GM21515 (cell line): ENCODE measurements around the gene RAB8A.
"Not testable (repeated sequence)": the region's sequence is repeated elsewhere in the genome, so short reads cannot be mapped to it uniquely, and the experiment has no call there.

ENCODE experiments used
- ATAC-seq: cut with Tn5 transposase; IDR thresholded peaks from one replicate; pipeline ENCODE4 v1.9.1; 2021; ENCODE audit not compliant: unreplicated experiment

The RAB8A gene

GRCh38 chr19:16106121-16106520 is 5.6 kb upstream of the RAB8A start:
- ATAC-seq, result no peak

DNA sequence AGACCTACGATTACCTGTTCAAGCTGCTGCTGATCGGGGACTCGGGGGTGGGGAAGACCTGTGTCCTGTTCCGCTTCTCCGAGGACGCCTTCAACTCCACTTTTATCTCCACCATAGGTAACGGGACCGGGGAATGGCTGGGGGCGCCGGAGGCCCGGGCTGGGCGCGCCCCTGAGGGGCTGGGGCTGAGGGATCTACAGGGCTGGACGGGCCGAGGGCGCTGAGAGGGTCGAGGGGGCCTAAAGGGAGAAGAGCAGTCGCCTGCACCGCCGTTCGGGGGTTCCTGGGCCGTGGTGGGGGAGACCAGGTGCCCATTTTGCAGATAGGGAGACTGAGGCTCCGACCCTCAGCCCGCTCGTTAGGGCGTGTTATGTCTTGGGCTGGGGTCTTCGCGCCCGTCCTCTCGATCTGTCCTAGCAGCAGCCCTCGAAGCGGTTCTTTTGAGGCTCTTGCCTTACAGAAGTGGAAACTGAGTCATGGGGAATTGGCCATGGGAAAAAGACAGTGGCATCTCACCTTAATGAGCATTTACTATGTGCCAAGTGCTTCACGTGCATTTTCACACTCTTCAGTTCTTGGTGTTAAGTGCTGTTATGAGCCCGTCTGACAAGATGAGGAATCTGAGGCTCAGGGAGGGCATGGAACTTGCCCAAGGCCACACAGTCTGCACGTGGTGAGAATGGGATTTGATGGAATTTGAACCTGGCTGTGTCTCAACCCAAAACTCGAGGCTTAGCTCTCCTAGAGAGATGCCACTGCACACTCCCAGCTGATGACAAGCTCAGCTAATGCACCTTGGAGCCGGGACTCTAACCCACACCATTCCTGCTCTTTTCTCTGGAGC is 442 bp downstream of the RAB8A start:
- no peak for ATAC-seq

DNA sequence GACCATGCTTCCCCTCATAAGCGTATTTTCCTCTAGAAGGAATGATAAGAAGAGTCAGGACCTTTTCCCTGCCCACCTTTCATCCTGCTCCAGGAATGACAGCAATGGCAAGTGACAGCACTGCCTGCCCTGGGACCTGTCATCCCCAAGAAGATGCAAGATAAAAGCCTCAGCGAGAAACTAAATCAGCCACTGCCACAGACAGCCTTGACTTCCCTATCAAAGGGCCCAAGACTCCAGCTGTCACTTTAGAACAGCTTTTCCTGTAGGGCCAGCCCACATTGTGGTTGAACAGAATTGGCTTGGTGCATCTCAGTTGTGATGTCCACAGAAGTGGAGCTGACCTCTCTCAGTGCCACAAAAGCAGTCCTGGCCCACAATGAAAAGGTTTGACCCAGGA is 1.1 kb downstream of the RAB8A start:
- no peak for ATAC-seq

GRCh38 chr19:16113727-16114126 is 2.0 kb downstream of the RAB8A start:
- no peak for ATAC-seq

GRCh38 chr19:16115301-16116039 is 3.8 kb downstream of the RAB8A start:
- ATAC-seq, result no peak

- no peak for ATAC-seq
Measured at GRCh38 chr19:16116067-16116466, 4.4 kb downstream of the RAB8A start.

- no peak for ATAC-seq
Measured at GRCh38 chr19:16117594-16118033, 5.9 kb downstream of the RAB8A start.

GRCh38 chr19:16118489-16119033 is 6.9 kb downstream of the RAB8A start:
- ATAC-seq, result peak; percentile 61

DNA sequence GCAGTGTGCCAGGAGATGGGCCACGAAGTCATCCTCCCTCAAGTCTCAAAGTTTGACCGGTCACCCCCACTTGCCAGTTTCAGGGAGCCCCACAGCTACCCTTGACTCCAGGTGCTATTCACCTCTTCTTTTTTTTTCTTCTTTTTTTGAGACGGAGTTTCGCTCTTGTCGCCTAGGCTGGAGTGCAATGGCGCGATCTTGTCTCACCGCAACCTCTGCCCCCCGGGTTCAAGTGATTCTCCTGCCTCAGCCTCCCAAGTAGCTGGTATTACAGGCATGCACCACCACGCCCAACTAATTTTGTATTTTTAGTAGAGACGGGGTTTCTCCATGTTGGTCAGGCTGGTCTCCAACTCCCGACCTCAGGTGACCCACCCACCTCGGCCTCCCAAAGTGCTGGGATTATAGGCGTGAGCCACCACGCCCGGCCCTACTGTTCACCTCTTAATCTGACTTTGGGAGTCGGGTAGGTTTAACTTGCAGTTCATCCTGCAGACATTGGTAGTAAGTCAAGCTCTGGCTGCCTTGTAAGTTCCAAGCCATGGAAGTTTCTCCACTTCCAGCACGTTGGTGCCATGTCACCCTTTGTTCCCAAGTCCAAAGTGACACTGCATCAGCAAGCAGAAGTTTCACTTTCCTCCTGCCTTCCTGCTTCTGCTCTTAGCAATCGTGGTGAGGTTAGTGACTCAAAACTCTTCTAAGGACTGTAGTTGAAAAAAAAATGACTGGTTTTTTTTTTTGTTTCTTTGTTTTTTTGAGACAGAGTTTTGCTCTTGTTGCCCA is 7.6 kb downstream of the RAB8A start:
- not testable (repeated sequence) for ATAC-seq

DNA sequence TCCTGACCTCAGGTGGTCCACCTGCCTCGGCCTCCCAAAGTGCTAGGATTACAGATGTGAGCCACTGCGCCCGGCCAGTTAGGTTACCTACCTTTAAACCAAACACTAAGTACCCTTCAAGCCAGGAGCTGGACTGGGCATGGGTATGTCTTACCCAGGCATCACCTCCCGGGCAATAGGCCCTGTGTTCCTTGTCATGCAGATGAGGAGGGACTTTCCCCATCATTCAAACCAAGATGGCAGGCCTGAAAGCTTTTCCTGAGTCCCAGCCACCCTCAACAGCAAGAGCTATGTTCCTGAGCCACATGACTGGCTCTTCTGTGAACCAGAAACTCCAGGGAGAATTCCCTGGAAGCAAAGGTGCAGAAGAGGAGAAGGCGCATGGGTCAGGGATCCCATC is 9.5 kb downstream of the RAB8A start:
- ATAC-seq, result no peak

GRCh38 chr19:16121967-16122366 is 10.3 kb downstream of the RAB8A start:
- ATAC-seq, result no peak

GRCh38 chr19:16124953-16125352 is 13.3 kb downstream of the RAB8A start:
- ATAC-seq, result no peak

DNA sequence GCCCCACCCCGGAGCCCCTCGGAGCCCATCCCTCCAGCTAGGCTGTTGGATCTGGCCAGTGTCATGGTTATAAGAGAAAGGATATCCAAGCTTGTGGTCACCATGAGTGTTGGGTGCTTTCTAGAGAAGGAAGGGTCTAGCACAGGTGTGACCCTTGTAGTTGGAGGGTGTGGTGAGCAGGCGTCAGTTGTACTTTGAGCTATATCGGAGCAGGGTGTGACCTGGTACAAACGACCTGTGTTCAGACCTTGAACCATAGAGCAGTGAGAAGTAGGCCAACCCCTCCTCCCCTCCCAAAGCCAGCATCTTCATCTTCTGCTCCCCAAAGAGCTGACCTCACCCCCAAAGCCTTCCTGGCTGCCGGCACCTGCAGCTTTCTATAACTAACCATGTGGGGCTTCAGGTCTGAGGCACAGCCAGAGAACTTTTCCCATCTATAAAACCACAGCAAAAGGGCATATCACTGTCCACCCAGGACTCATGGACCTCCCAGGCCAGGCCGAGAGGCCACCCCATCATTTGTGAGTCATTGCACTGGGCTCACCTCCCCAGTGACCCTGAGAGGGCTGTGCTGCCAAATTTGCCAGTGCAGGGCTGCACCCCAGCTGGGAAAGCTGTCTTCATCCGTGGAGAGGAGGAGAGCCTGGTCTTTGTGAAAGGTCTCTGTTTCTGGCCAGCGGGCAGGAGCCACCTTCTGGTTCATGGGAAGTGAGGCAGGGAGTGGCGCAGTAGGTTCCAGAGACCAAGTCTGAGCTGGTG is 14.2 kb downstream of the RAB8A start:
- ATAC-seq, result no peak

DNA sequence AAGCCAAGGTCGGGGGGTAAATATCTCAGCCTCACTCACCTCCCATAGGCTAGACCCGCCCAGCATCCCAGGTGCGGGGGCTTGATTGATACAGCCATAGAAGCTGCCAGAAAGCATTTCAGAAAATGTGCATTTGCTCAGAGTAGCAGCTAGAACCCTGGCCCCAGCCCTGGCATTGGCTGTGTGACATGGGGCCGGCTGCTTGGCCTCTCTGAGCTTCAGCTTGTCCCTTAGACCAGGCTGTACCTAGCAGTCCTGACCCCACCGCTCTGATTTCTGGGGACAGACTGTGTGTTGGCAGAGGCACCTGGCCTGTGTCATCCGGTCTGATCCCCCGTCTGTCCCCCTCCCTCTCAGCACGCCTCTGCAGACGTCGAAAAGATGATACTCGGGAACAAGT is 15.4 kb downstream of the RAB8A start:
- ATAC-seq, result no peak

- no peak for ATAC-seq
Measured at GRCh38 chr19:16127776-16128371, 16.2 kb downstream of the RAB8A start.

DNA sequence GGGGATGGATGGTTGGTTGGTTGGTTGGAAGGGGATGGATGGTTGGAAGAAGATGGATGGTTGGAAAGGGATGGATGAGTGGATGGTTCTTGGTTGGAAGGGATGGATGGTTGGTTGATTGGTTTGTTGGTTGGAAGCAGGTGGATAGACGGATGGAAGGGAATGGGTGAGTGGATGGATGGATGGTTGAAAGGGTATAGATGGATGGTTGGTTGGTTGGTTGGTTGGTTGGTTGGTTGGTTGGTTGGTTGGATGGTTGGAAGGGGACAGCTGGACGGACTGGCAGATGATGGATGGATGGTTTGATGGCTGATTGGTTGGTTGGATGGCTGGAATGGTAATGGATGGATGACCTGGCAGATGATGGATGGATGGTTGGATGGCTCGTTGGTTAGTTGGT is 20.0 kb downstream of the RAB8A start:
- no peak for ATAC-seq

DNA sequence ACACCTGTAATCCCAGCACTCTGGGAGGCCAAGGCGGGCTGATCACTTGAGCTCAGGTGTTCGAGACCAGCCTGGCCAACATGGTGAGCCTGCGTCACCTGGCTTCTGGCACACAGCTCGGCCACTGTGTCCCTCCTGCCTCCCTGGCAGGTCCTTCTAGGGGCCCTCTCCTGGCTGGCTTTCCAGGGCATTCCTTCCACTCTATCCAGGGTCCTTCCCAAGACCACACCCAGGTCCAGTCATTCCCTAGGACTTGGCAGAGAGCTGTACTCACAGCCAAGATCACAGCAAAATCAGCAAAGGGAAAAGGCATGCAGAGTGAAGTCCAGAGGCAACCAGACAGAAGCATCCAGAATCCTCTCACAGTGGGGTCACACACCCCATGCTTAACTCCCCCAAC is 22.1 kb downstream of the RAB8A start:
- ATAC-seq, result no peak

DNA sequence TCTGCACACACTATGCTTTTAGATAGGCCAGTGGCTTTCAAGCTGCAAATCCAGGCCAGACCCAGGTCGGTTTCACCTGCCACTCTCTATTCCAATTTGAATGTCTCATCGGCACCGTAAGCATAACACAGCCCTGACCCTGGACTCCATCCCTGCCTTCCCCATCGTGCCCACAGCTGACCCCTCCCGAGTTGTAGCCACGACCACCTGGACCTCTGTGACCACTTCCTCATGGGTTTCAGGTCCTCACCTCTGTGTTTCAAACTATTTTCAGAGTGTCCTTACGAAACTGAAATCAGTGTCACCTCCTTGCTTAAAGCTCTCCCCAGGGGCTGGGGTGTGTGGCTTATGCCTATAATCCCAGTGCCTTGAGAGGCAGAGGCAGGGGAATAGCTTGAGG is 22.8 kb downstream of the RAB8A start:
- ATAC-seq, result no peak

GRCh38 chr19:16135430-16136127 is 23.9 kb downstream of the RAB8A start:
- ATAC-seq, result no peak
